ACC112 (cell line): Measurements from ENCODE around the gene HERC5.

Experiments
- H2AFZ ChIP-seq: fragments of 200-600 bp; sonication (generic); one replicate; pipeline ENCODE4 v1.6.0; 2017; ENCODE audit warnings: antibody characterized with exemption, low read length; ENCODE audit not compliant: unreplicated experiment
- H3K27ac ChIP-seq: fragments of 200-600 bp; sonication (generic); 2 replicates; pipeline ENCODE4 v1.5.1; 2014; ENCODE audit warnings: low read depth, mild to moderate bottlenecking, antibody characterized with exemption, low read length, moderate library complexity
- H3K27me3 ChIP-seq: fragments of 200-600 bp; sonication (generic); 2 replicates; pipeline ENCODE4 v1.6.1; 2014; ENCODE audit warnings: mild to moderate bottlenecking, antibody characterized with exemption, low read length, moderate library complexity, mixed read lengths; ENCODE audit not compliant: insufficient read depth
- H3K36me3 ChIP-seq: fragments of 200-600 bp; sonication (generic); 2 replicates; pipeline ENCODE4 v1.6.1; 2016; ENCODE audit warnings: mild to moderate bottlenecking, antibody characterized with exemption, low read length, moderate library complexity, mixed read lengths; ENCODE audit not compliant: insufficient read depth
- H3K4me1 ChIP-seq: fragments of 200-600 bp; sonication (generic); one replicate; pipeline ENCODE4 v1.6.1; 2016; ENCODE audit warnings: low read length, mixed read lengths; ENCODE audit not compliant: insufficient read depth, unreplicated experiment, control insufficient read depth
- H3K4me3 ChIP-seq: fragments of 200-600 bp; sonication (generic); 2 replicates; pipeline ENCODE4 v1.5.1; 2014; ENCODE audit warnings: mild to moderate bottlenecking, low read depth, low read length
- H3K79me2 ChIP-seq: fragments of 200-600 bp; sonication (generic); one replicate; pipeline ENCODE4 v1.6.0; 2016; ENCODE audit warnings: low read length; ENCODE audit not compliant: control insufficient read depth, unreplicated experiment, insufficient read depth

HERC5 gene

DNA sequence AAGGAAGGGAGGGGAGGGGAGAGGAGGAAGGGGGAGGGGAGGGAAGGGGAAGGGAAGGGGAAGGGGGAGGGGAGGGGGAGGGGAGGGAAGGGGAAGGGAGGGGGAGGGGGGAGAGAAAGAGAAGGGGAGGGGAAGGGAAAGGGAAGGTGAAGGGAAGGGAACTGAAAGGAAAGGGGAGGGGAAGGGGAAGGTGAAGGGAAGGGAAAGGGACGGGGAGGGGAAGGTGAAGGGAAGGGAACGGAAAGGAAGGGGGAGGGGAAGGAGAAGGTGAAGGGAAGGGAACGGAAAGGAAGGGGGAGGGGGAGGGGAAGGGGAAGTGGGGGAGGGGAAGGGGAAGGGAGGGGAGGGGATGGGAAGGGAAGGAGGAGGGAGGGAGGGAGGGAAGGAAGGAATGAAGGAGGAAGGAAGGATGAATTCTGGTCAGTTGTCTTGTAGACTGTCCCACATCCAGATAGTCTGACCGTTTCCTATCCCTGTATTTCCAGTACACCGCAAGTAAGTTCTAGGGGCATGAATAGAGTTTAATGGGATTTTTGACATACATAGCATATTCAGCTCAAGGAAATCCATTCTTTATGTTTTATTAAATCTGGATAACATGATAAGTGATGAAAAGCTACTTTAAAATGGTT is 20.4 kb downstream of the HERC5 start:
- Histone ChIP-seq H3K27ac (no peak overlapping the region), H3K4me3 (no peak overlapping the region), H3K27me3 (no peaks in the 10 kb centered on the region), H3K79me2 (no peaks in the 10 kb centered on the region), H3K36me3 (peaks cover 18% of the 10 kb centered on the region), H2AFZ (no peak overlapping the region), H3K4me1 (no peaks in the 10 kb centered on the region)

DNA sequence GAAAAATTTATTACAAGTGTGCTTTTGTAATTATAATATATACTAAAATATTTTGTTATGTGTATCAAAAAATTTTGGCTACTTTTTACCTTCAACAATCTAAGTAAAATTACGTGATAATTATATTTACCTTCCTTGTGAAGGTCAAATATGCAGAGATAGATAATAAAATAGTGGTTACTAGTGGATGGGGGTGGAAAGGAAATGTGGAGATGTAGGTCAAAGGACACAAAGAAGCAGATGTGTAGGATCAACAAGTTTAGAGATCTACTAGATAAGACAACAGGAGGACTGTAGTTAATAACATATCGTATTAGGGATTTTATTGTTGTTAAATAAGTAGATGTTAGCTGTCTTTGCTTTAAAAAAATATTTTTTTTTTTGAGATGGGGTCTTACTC is 21.3 kb downstream of the HERC5 start:
- no peaks in the 10 kb centered on the region for H3K27me3 ChIP-seq
- H3K4me3 ChIP-seq, result no peak overlapping the region
- no peaks in the 10 kb centered on the region for H3K4me1 ChIP-seq
- H3K79me2 ChIP-seq, result no peaks in the 10 kb centered on the region
- H3K36me3 ChIP-seq, result peaks cover 13% of the 10 kb centered on the region
- no peak overlapping the region for H2AFZ ChIP-seq
- no peak overlapping the region for H3K27ac ChIP-seq

- H3K4me1 ChIP-seq, result no peaks in the 10 kb centered on the region
- H3K4me3 ChIP-seq, result no peak overlapping the region
- H3K27ac ChIP-seq, result no peak overlapping the region
- peaks cover 5% of the 10 kb centered on the region for H3K36me3 ChIP-seq
- H3K79me2 ChIP-seq, result no peaks in the 10 kb centered on the region
- H2AFZ ChIP-seq, result no peak overlapping the region
- no peaks in the 10 kb centered on the region for H3K27me3 ChIP-seq
Observed at GRCh38 chr4:88481537-88481936, 24.6 kb downstream of the HERC5 start.

DNA sequence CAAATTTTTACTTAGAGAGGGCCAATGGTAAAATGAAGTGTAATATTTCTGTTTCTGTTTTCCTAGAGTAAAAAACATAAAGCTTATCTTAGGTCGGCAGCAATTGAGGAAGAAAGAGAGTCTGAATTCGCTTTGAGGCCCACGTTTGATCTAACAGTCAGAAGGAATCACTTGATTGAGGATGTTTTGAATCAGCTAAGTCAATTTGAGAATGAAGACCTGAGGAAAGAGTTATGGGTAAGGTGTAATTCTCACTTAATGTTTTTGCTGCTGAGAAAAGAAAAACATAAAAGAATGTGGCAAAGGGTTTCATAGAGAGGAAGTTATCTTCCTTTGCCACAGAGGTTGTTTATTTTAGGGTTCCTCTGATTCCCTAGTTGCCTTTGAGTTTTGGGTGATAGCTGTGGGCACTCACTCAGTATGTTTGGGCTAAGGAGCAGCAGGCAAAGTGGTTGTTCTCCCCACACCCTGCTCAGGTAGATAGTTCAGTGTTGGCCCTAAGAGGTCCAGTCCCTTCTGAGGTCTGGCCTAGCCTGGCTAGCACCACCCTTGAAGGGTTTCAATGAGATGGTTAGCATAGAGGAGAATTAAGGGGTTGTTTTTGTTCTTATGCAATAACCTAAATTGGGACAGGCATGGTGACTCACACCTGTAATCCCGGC is 32.3 kb downstream of the HERC5 start:
- H3K4me3 ChIP-seq, result no peak overlapping the region
- H3K36me3 ChIP-seq, result peaks cover 24% of the 10 kb centered on the region
- no peak overlapping the region for H3K27ac ChIP-seq
- H3K27me3 ChIP-seq, result no peaks in the 10 kb centered on the region
- no peak overlapping the region for H2AFZ ChIP-seq
- no peaks in the 10 kb centered on the region for H3K79me2 ChIP-seq
- no peaks in the 10 kb centered on the region for H3K4me1 ChIP-seq

DNA sequence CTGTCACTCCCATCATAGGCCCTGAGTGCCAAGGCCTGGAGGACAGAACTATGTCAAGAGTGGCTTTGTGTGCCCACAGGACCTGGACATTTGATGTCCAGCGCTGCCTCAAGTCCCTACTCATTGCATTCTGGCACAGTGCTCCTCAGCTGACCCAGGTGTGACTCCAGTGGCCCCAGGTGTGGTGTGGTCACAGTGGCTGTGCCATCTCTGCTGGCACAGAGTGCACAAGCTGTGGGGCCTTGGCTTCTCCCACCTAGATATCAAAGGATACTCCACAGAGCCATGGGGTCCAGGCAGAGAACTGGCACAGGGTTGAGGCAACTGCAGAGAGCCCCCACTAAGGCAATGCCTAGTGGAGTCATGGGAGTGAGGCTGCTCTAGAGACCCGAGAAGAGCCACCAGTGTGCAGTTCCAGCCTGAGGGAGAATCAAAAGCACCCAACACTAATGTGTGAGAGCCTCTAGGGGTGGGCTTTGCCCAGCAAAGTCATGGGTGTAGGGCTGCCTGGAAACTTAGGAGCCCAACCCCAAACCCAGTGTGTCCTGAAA is 41.0 kb downstream of the HERC5 start:
- H3K79me2 ChIP-seq, result no peaks in the 10 kb centered on the region
- H3K27me3 ChIP-seq, result no peaks in the 10 kb centered on the region
- no peaks in the 10 kb centered on the region for H3K4me1 ChIP-seq
- no peak overlapping the region for H2AFZ ChIP-seq
- peaks cover 32% of the 10 kb centered on the region for H3K36me3 ChIP-seq
- H3K4me3 ChIP-seq, result no peak overlapping the region
- H3K27ac ChIP-seq, result no peak overlapping the region

DNA sequence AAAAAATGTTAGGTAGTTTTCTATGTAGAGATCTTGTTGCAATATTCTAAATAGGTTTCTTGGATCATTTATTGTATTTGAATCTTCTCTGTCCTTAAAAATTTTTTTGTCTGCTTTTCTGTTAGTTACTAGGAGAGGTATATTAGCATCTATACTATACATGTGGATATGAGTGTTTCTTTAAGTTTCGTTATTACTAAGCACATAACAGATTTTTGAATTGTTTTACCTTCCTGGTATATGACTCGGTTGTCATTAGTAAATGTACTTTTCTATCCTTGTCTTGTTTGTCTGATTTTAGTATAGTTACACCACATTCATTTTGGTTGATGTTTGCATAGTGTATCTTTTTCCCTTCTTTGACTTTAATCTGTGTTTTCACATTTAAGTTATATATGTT is 46.4 kb downstream of the HERC5 start:
- H3K27ac ChIP-seq, result no peak overlapping the region
- H3K27me3 ChIP-seq, result no peaks in the 10 kb centered on the region
- H3K36me3 ChIP-seq, result peaks cover 27% of the 10 kb centered on the region
- H3K4me1 ChIP-seq, result no peaks in the 10 kb centered on the region
- H3K4me3 ChIP-seq, result no peak overlapping the region
- H3K79me2 ChIP-seq, result no peaks in the 10 kb centered on the region
- H2AFZ ChIP-seq, result no peak overlapping the region

DNA sequence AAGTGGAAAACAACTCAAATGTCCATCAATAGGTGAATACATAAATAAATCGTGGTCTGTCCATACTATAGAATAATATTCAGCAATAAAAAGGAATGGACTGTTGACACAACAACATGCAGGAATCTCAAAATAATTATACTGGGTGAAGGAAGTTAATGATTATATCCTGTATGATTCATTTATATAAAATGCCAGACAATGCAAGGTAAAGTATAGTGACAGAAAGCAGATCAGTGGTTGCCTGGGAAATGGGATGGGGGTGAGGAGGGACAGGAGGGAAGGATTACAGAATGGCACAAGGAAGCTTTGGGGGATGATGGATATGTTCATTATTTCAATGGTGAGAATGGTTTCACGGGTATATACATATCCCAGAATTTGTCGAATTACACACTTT is 54.3 kb downstream of the HERC5 start:
- peaks cover 6% of the 10 kb centered on the region for H3K4me1 ChIP-seq
- H3K4me3 ChIP-seq, result no peak overlapping the region
- H3K27ac ChIP-seq, result no peak overlapping the region
- no peaks in the 10 kb centered on the region for H3K36me3 ChIP-seq
- no peak overlapping the region for H2AFZ ChIP-seq
- H3K27me3 ChIP-seq, result no peaks in the 10 kb centered on the region
- H3K79me2 ChIP-seq, result no peaks in the 10 kb centered on the region

DNA sequence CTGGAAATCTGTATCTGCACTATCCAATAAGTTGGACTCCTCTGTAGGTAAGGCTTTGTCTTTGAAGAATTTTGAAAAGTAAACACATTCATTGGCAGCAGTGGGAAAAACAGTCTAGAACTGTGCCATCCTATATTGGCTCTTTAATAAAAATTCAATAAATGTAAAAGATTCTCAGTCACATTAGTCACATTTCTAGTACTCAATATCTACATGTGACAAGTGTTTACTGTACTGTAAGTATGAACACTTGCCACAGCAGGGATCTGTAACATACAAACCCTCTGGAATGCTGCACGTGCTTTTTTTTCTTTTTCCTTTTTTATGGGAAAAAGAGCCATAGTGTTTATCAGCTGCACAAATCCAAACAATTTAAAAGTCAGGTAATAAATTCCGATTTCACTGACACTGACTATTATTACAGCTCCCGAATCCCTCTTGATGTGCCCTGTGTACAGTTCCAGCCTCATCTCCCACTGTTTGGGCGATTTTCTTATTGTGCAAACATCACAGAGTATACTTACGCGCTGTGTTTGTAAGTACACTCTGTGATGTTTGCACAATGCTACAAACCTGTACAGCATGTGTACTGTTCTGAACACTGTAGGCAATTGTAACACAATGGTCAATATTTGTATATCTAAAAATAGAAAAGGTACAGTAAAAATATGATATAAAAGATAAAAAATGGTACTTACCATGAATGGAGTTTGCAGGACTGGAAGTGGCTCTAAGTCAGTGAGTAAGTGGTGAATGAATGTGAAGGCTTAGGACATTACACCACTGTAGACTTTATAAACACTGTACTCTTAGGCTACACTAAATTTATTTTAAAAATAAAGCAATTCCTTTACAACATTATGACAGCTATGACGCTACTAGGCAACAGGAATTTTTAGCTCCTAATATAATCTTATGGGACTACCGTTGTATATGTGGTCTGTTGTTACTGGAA is 57.9 kb downstream of the HERC5 start:
- no peak overlapping the region for H3K27ac ChIP-seq
- no peaks in the 10 kb centered on the region for H3K27me3 ChIP-seq
- H3K4me3 ChIP-seq, result no peak overlapping the region
- H2AFZ ChIP-seq, result no peak overlapping the region
- peaks cover under 1% of the 10 kb centered on the region; the same call in 1 of the 2 replicates for H3K36me3 ChIP-seq
- no peaks in the 10 kb centered on the region for H3K79me2 ChIP-seq
- H3K4me1 ChIP-seq, result peaks cover 6% of the 10 kb centered on the region

DNA sequence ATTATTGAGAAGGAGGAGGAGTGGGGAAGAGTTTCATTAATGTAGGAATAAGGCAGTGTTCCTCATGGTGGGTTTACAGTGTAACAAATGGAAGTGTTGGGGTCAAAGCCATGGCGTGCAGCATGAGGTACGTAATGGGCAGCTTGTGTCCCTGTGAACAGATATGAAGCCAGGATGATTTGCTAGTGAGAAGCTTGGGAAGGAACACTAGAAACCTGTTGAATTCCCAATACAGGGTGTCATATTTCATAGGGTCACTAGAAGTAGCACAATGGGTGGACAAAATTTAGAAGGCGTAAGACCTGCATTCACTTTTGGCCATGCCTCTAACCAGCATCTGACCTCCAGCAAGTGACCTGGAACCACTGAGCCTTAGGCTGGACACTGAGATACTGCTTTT is 59.8 kb downstream of the HERC5 start:
- peaks cover 18% of the 10 kb centered on the region; the same call in 1 of the 2 replicates for H3K36me3 ChIP-seq
- no peak overlapping the region for H2AFZ ChIP-seq

GRCh38 chr4:88517825-88518224 is 60.9 kb downstream of the HERC5 start:
- H3K79me2 ChIP-seq, result peaks cover 29% of the 10 kb centered on the region
- no peak overlapping the region for H3K4me3 ChIP-seq
- no peak overlapping the region for H3K27ac ChIP-seq
- no peaks in the 10 kb centered on the region for H3K27me3 ChIP-seq
- H3K36me3 ChIP-seq, result peaks cover 19% of the 10 kb centered on the region; the same call in 1 of the 2 replicates
- no peak overlapping the region for H2AFZ ChIP-seq
- H3K4me1 ChIP-seq, result peaks cover 13% of the 10 kb centered on the region

More for the DNA sequence above, 59.8 kb downstream of the HERC5 start:
- Histone ChIP-seq H3K79me2 (peaks cover 18% of the 10 kb centered on the region), H3K4me3 (no peak overlapping the region), H3K4me1 (peaks cover 7% of the 10 kb centered on the region), H3K27me3 (no peaks in the 10 kb centered on the region), H3K27ac (no peak overlapping the region)
